Fibroblast of lung (primary cell): ENCODE data around the gene SLC34A3. TPM values are rescaled to one million over a fixed set of nuclear protein-coding genes. Genes with fewer than 3 reads are reported as not detected.

Experiments
- DNase-seq, 2 donors: peaks; one replicate each; pipeline versions ENCODE4 v3.0.0 to v3.0.0-alpha.2; 2010; ENCODE audit warnings: low read depth in 2 of 2
- H2AFZ ChIP-seq: 2 replicates; pipeline ENCODE4 v1.5.1; 2012; ENCODE audit warnings: low read length, control low read depth, inconsistent platforms
- H3K27ac ChIP-seq: 2 replicates; pipeline ENCODE4 v1.5.1; 2011; ENCODE audit warnings: low read length, control low read depth; ENCODE audit not compliant: insufficient read depth
- H3K27me3 ChIP-seq: 2 replicates; pipeline ENCODE4 v1.5.1; 2011; ENCODE audit warnings: mild to moderate bottlenecking, low read length; ENCODE audit not compliant: control insufficient read depth, insufficient read depth
- H3K36me3 ChIP-seq: 2 replicates; pipeline ENCODE4 v1.5.1; 2011; ENCODE audit warnings: low read length; ENCODE audit not compliant: control insufficient read depth, insufficient read depth
- H3K4me1 ChIP-seq: 2 replicates; pipeline ENCODE4 v1.5.1; 2011; ENCODE audit warnings: low read length; ENCODE audit not compliant: control insufficient read depth, insufficient read depth; ENCODE audit errors: extremely low read depth
- H3K4me2 ChIP-seq: 2 replicates; pipeline ENCODE4 v1.5.1; 2011; ENCODE audit warnings: low read length, control low read depth; ENCODE audit not compliant: insufficient read depth; ENCODE audit errors: extremely low read depth
- H3K4me3 ChIP-seq, 4 experiments: fragments of 200-600 bp in 1 of 4; sonication (generic) in 1 of 4; replicated peaks in 1 of 4; 2 replicates each; pipeline ENCODE4 v1.5.1; 2011 to 2016; ENCODE audit warnings: low read length in 4 of 4, low read depth in 3 of 4, mild to moderate bottlenecking in 3 of 4, control low read depth in 2 of 4, inconsistent platforms in 1 of 4, mixed read lengths in 1 of 4; ENCODE audit not compliant: insufficient read depth in 1 of 4; ENCODE audit errors: control extremely low read depth in 1 of 4
- H3K79me2 ChIP-seq: 2 replicates; pipeline ENCODE4 v1.5.1; 2012; ENCODE audit warnings: mild to moderate bottlenecking, low read length, inconsistent platforms; ENCODE audit not compliant: control insufficient read depth, insufficient read depth
- H3K9ac ChIP-seq: 2 replicates; pipeline ENCODE4 v1.5.1; 2011; ENCODE audit warnings: mild to moderate bottlenecking, low read length, control low read depth; ENCODE audit not compliant: insufficient read depth
- H3K9me3 ChIP-seq: 2 replicates; pipeline ENCODE4 v1.5.1; 2012; ENCODE audit warnings: low read depth, low read length; ENCODE audit not compliant: control insufficient read depth, insufficient read depth
- H4K20me1 ChIP-seq: 2 replicates; pipeline ENCODE4 v1.5.1; 2011; ENCODE audit warnings: low read length; ENCODE audit not compliant: control insufficient read depth, insufficient read depth; ENCODE audit errors: extremely low read depth
- CTCF ChIP-seq, 2 donors: IDR thresholded peaks in 1 of 2; conservative IDR thresholded peaks in 1 of 2; 1 replicate in 1 of 2; 2 replicates in 1 of 2; pipeline ENCODE4 v1.5.1; 2011 to 2012; ENCODE audit warnings: low read length in 2 of 2, control low read depth in 1 of 2, inconsistent platforms in 1 of 2, low read depth in 1 of 2, mild to moderate bottlenecking in 1 of 2
- EZH2 ChIP-seq: IDR thresholded peaks from 2 replicates; pipeline ENCODE4 v1.5.1; 2012; ENCODE audit warnings: low read length, control low read depth, mild to moderate bottlenecking; ENCODE audit errors: missing control alignments
- polyA plus RNA-seq, 2 donors: library from polyadenylated mRNA; depleted of rRNA in 1 of 2; stranded (reverse) in 1 of 2; unstranded in 1 of 2; fragments of >200 nt; gene quantifications; 2 replicates each; pipeline ENCODE4 v1.2.1, GENCODE V29; 2011 to 2012; ENCODE audit warnings: missing spikeins in 1 of 2
- total RNA-seq: library from RNA; depleted of rRNA; stranded (reverse); fragments of >200 nt; gene quantifications from 2 replicates; pipeline ENCODE4 v1.2.1, GENCODE V29; 2014

SLC34A3 gene
- total and polyA plus RNA-seq, 2 donors (not counting 1 experiment from before 2014, with no cell fraction given): not detected

GRCh38 chr9:137247135-137247915, 16.6 kb downstream of the SLC34A3 start:
- DNase-seq: no peak
- Histone ChIP-seq H3K4me3 (no peak overlapping the region), H3K27ac (no peak overlapping the region), H3K4me2 (no peak overlapping the region), H3K36me3 (peaks cover 11% of the 10 kb centered on the region), H3K9me3 (no peaks in the 10 kb centered on the region), H4K20me1 (no peaks in the 10 kb centered on the region), H3K27me3 (no peaks in the 10 kb centered on the region), H3K79me2 (peaks cover 16% of the 10 kb centered on the region), H3K4me1 (peaks cover 4% of the 10 kb centered on the region), H3K9ac (no peak overlapping the region), H2AFZ (no peak overlapping the region)
- TF ChIP-seq EZH2: no peak

DNA sequence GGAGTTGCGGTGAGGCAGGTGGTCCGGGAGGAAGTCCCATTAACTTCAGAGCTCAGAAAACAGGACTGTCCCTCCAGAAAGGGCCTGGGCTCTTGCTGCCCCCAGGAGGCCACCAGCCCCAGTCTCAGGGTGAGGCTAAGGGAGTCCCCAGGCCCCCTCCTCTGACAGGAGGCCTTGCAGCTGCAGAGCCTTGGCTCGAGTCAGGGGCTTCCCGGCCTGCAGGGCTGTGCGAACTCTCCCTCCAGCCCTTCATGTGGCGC, 17.1 kb downstream of the SLC34A3 start:
- no peak overlapping the region for H3K4me3 ChIP-seq
- H3K27me3 ChIP-seq: no peaks in the 10 kb centered on the region
- DNase-seq: no peak
- no peak overlapping the region for H3K9ac ChIP-seq
- peaks cover under 1% of the 10 kb centered on the region for H3K4me1 ChIP-seq
- H3K9me3 ChIP-seq: no peaks in the 10 kb centered on the region
- no peak overlapping the region for H2AFZ ChIP-seq
- no peak overlapping the region for H3K27ac ChIP-seq
- H3K4me2 ChIP-seq: no peak overlapping the region
- H4K20me1 ChIP-seq: no peaks in the 10 kb centered on the region
- H3K36me3 ChIP-seq: peaks cover 6% of the 10 kb centered on the region
- H3K79me2 ChIP-seq: peaks cover 11% of the 10 kb centered on the region
- no peak for TF ChIP-seq EZH2
- TF ChIP-seq CTCF (conservative IDR thresholded peaks at IDR 0.05 in 1 of 2, IDR thresholded peaks at IDR 0.05 in 1 of 2; ENCODE audit: low read depth in 1 of 2, low read length in 2 of 2): no peak

- no peak overlapping the region for H3K4me3 ChIP-seq
- H3K4me1 ChIP-seq: no peaks in the 10 kb centered on the region
- H3K27me3 ChIP-seq: no peaks in the 10 kb centered on the region
- DNase-seq: no peak
- peaks cover 3% of the 10 kb centered on the region for H3K79me2 ChIP-seq
- H3K4me2 ChIP-seq: no peak overlapping the region
- no peaks in the 10 kb centered on the region for H3K9me3 ChIP-seq
- no peak overlapping the region for H3K9ac ChIP-seq
- TF ChIP-seq CTCF (conservative IDR thresholded peaks at IDR 0.05 in 1 of 2, IDR thresholded peaks at IDR 0.05 in 1 of 2; ENCODE audit: low read depth in 1 of 2, low read length in 2 of 2) (no peak), EZH2 (no peak)
- H2AFZ ChIP-seq: no peak overlapping the region
- no peaks in the 10 kb centered on the region for H3K36me3 ChIP-seq
- H3K27ac ChIP-seq: no peak overlapping the region
- no peaks in the 10 kb centered on the region for H4K20me1 ChIP-seq
These were observed 19.9 kb downstream of the SLC34A3 start for GRCh38 chr9:137250329-137251193.
